HepG2 (cell line): Measurements from ENCODE around the gene PCP4L1.
"Not testable (repeated sequence)": the region's sequence is repeated elsewhere in the genome, so short reads cannot be mapped to it uniquely, and the experiment has no call there.

Source experiments
- HCFC1 ChIP-seq: fragments of 150-350 bp; IDR thresholded peaks from 2 replicates; pipeline ENCODE4 v1.6.1; 2014; ENCODE audit warnings: low read depth, low read length
- REPIN1 ChIP-seq: sonication (generic); formaldehyde crosslinking; IDR thresholded peaks from 2 replicates; pipeline ENCODE4 v1.8.0; 2022; ENCODE audit warnings: missing genetic modification reagents, low read depth, mild to moderate bottlenecking, borderline replicate concordance
- ZNF687 ChIP-seq: sonication (generic); formaldehyde crosslinking; IDR thresholded peaks from 2 replicates; pipeline ENCODE4 v1.5.1; 2020; ENCODE audit warnings: mild to moderate bottlenecking, missing genetic modification reagents, moderate library complexity
- ZZZ3 ChIP-seq: sonication (generic); formaldehyde crosslinking; IDR thresholded peaks from 2 replicates; pipeline ENCODE4 v1.4.0; 2020; ENCODE audit warnings: missing genetic modification reagents, mild to moderate bottlenecking, borderline replicate concordance

GRCh38 chr1:161255955-161256520 lies 2.5 kb upstream of the PCP4L1 start:
- TF ChIP-seq ZZZ3; ZNF687; REPIN1 (CRISPR knock-in tag); HCFC1: not testable (repeated sequence)
